GM18873 (cell line): ENCODE results near the gene TPR.
"Not testable (repeated sequence)": the region's sequence is repeated elsewhere in the genome, so short reads cannot be mapped to it uniquely, and the experiment has no call there.

Experiments
- ATAC-seq: cut with Tn5 transposase; IDR thresholded peaks from one replicate; pipeline ENCODE4 v1.9.1; 2021; ENCODE audit warnings: mild to moderate bottlenecking, moderate library complexity, moderate number of reproducible peaks; ENCODE audit not compliant: unreplicated experiment, low FRiP score

Gene TPR

DNA sequence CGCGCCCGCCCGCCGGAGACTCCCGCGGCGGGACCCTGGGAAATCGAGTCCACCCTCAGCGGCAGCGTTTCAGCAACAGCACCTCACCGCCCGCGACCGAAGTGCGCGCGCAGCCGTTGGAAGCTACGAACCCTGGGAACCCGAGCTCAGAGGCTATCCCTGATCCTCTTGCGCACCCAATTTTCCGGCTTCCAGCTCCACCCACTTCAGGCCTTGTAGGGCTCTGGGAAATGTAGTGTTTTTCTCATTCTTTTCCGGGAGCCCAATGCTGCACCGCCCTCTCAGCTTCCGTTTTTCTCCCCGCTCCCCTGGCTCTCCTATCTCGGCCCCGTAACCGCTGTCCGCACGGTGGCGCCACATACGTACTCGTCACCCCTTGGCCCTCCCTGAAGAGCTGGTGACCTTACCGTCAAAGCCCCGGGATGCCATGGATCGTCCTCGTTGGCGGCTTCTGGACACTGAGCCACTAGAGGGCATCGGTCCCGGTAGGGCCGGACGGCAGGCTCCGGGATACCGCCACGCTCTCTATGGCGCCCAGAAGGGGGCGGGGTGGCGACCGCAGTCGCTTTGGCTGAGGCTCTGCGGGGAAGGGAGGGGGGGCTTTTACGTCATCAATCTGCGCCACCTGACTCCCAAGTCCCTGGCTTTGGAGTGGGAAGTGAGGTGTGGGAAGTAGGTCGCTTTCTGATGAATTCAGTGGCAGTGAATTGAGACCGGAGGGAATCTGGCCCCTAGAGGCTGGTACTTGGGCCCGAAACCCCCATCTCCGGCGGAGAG lies at the start of gene TPR, which contains the start of gene ODR4:
Gene TPR, minus strand, starts transcription at position 102 of the 777 bp plus-strand sequence. CDS start 225 bp downstream, outside the sequence.
Gene ODR4, plus strand, starts transcription at position 687 of the 777 bp plus-strand sequence. CDS start 3,948 bp downstream, outside the sequence.
- peak; percentile 88 for ATAC-seq

- ATAC-seq, result no peak
These were observed 49.5 kb upstream of the TPR start for GRCh38 chr1:186424539-186424938.

DNA sequence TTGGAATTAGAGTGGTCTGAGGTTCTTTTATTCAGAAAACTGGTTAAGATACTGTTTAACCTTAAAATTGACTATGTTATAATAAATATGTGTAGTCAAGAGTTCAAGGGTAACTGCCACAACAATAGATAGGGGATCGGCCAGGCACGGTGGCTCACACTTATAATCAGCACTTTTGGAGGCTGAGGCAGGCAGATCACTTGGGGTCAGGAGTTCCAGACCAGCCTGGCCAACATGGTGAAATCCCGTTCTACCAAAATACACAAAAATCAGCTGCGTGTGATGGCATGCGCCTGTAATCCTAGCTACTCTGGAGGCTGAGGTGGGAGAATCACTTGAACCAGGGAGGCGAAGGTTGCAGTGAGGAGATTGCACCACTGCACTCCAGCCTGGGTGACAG lies 46.4 kb upstream of the TPR start:
- ATAC-seq, result no peak

DNA sequence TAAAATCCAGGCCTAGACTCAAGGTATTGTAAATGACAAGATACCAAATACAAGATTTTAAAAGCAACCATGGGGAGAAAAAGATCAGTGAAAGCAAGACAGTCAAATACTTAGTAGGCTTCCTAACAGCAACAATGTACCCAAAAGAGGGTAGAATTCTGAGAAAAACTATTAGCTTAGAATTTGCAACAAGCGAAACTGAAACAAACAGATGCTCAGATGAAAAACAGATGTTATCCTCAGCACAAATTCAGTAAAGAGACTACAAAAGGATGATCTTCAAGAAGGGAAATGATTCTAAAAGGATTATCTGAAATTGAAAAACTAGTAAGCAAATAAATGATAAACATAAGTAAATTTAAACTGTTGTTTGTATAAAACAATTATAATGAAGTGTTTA lies 45.9 kb upstream of the TPR start:
- ATAC-seq, result peak; percentile 94

DNA sequence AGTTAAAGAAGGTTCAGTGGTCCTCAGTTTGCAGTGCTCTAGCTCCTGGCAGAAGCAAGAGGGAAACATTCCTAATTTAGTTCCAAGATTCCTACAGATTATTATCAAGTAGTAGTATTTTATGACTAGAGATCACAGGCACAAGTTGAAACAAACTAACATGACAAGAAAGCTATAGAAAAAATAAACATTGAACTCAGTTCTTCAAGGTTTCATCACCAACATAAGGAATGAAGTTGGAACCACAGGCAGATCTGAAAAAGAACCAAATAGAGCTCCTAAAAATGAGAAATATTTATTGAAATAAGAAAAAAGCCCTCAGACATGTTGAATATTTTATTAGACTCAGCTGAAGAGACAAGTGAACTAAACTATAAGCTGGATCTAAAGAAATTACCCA lies 45.3 kb upstream of the TPR start:
- ATAC-seq, result no peak

DNA sequence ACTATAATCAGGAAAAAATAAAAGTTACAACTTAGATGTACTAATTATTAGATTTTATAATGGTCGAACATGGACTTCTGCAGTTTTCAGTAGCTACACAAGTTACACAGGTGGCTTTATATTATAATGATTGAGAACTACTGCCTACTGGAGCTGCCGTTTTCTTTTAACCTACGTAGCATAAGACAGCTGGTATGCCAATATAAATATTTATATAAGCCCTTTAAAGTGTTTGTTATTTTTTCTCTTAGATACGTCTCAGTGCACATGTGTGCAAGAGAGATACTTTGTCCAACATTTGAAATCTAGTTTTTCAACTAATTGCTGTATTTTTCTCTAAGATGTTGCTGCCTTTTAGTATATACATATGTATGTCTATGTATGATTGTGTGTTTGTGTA lies 43.5 kb upstream of the TPR start:
- no peak for ATAC-seq

- no peak for ATAC-seq
These were observed 38.3 kb upstream of the TPR start for GRCh38 chr1:186413319-186413718.

DNA sequence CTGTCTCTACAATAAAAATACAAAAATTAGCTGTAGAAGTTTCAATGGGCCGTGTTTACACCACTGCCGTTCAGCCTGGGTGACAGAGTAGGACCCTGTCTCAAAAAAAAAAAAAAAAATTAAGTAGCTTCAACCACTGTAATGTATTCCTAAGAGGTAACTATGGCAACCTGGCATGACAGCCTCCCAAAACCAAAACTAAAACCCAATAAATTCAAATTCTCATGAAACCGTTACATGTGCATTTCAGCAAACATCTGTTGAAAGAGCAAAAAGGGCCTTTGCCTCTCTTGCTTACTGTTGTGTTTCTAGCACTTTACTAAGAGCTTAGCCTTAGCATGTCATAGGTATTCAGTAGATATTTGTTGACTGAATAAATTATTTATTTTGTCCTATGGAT lies 34.0 kb upstream of the TPR start:
- ATAC-seq, result peak; percentile 81

DNA sequence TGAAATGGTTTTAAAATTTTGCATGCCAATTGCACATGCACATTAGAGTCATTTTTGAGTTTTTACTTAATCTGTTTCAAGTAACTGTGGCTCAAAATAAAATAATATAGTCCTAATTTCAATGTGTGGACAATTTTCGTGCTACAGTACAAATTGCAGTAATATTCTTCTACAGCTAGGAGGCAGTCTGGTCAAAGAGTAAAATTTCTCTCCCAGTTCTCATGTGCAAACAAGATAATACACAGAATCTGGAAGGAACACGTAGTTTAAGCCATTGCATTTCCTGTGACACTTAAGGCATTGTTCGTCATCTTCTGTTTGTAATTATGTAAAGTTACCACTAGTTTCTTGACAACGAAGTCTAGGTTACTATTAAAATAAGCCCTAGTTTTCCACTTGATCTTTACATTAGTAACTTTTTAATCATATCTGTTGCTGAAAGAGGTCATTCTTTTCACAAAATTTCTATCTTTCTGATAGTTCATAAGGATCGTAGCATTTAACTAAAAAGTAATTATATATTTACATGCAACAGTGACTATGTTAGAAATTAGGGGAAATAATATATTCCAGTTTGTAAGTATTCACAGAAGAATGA lies 29.5 kb upstream of the TPR start:
- peak; percentile 41 for ATAC-seq

GRCh38 chr1:186403632-186404031 lies 28.6 kb upstream of the TPR start:
- no peak for ATAC-seq

GRCh38 chr1:186401446-186401845 lies 26.4 kb upstream of the TPR start:
- not testable (repeated sequence) for ATAC-seq

DNA sequence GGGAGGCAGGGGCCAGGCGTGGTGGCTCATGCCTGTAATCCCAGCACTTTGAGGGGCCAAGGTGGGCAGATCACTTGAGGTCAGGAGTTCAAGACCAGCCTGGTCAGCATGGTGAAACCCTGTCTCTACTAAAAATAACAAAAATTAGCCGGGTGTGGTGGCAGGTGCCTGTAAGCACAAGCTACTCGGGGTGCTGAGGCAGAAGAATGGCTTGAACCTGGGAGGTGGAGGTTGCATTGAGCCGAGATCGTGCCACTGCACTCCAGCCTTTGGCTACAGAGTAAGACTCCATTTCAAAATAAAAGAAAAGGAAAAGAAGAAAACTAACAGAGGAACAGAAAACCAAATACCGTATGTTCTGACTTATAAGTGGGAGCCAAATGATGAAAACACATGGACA lies 17.7 kb upstream of the TPR start:
- not testable (repeated sequence) for ATAC-seq

DNA sequence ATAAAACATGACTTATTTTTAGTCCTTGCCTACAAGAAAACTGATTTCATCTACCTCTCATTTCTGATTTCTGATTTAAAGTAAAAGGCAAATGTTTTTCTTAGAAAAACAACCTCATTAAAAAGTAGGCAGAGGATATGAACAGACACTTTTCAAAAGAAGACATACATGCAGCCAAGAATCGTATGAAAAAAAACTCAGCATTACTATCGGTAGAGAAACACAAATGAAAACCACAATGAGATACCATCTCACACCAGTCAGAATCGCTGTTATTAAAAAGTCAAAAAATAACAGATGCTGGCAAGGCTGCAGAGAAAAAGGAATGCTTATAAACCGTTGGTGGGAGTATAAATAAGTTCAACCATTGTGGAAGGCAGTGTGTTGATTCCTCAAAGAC lies 16.8 kb upstream of the TPR start:
- no peak for ATAC-seq

- ATAC-seq, result no peak
These were observed 15.9 kb upstream of the TPR start for GRCh38 chr1:186390925-186391324.

GRCh38 chr1:186386725-186387383 lies 11.8 kb upstream of the TPR start:
- ATAC-seq, result no peak

DNA sequence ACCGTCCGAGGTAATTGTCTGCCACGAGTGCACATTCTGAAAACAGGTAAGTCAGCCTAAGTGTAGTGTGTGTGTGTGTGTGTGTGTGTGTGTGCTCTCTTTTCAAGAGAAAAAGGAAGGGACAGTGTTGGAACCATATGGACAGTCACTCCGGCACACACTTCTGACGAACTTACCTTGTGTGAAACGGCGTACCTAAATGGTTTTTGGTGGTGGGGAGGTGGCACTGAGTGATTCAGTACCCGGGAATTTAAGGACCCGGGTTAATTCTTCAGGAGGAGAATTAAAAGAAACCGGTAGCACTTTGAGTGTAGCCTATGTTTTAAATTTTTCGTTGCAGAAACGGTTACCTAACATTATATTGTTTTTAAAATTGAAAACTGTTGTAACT lies 871 bp upstream of the TPR start:
- no peak for ATAC-seq

DNA sequence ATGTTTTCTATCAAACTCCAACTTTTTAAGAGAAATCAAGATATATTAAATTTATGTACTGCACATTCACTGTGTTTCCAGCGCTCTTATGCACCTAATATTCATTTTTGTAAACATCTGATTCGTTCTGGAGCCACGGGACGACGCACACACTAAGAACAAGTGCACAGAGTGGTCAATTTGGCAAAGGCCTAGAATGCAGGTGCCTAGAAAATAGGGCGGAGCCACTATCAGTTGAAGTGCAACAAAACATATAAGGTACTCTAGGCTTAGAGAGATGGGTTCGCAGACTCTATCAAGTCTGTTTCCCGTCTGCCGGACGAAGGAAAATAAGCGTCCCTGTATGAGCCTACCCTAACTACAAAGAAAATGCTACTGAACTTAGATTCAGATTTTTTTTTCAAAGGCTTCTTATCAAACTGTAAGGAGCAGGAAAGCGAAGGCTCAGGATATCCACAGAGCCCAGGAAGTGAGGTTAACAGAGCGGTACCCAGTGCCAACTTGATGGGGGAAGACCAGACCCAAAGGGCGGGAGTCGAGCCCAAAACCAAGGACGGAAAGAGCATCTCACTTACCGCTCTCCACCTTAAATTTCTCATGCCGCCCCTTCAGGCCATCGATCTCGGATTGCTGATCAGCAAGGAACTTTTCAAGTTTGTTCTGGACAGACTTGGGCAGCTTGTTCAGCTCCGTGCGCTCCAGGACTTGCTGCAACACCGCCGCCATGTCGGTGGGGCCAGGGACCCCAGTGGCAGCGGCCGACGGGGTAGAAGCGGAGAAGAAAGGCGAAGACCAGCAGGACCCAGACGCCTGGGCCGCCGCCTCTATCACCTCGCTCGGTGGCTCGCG lies 526 bp downstream of the TPR start:
- peak; percentile 29 for ATAC-seq

DNA sequence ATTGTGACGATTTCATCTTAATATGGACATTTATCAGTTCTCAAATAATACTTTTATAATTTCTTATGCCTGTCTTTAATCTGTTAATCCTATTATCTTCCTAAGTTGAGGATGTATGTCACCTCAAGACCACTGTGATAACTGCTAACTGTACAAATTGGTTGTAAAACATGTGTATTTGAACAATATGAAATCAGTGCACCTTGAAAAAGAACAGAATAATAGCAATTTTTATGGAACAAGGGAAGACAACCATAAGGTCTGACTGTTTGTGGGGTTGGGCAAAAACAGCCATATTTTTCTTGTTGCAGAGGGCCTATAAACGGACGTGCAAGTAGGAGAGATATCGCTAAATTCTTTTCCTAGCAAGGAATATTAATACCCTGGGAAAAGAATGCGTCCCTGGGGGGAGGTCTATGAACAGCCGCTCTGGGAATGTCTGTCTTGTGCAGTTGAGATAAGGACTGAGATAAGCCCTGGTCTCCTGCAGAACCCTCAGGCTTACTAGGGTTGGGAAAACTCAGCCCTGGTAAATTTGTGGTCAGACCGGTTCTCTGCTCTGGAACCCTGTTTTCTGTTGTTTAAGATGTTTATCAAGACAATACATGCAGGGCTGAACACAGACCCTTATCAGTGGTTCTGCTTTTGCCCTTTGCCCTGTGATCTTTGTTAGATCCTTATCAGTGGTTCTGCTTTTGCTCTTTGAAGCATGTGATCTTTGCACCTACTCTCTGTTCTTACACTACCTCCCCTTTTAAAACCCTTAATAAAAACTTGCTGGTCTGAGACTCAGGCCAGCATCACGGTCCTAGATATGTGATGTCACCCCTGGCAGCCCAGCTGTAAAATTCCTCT lies 27.0 kb downstream of the TPR start:
- not testable (repeated sequence) for ATAC-seq

DNA sequence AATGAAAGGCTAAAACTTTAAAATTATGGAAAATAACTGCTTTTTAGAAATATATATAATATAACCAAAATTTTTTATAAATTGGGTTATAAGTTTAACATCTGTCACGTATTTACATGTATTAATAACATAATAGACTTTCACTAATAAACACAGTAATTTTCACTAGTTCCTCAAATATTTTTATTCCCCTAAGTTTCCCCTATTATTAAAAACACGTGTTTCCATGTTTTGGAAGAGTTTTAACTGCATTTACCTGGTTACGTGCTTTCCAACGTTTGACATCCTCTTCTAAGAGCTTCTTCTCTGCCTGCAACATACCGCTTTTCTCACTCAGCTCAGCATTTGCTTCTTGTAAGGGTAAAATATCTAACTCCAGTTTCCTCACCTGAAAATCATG lies 34.3 kb downstream of the TPR start:
- no peak for ATAC-seq

DNA sequence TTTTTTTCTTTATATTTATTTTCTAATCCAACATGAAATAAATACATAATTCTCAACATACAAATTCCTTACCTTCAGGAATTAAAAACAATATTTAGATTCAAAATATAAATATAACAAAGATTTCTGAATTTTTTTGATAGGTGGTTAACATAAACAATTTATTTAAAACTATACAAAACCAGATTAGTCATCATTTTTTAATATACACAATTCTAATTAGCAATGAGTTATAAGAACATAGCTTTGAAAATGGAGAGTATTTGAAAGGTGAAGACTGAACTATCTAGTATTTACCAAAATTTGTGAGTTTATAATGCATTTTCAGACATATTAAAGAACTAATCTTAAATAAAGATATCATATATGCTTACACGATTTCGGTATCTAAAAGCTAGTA lies 37.5 kb downstream of the TPR start:
- no peak for ATAC-seq
